Loucy (cell line): ENCODE measurements around the gene CFAP92.

Experiments used
- EZH2phosphoT487 ChIP-seq: fragments of 200-600 bp; IDR thresholded peaks from 2 replicates; pipeline ENCODE4 v1.6.1; 2018; ENCODE audit warnings: antibody characterized with exemption, mild to moderate bottlenecking, moderate library complexity, borderline replicate concordance
- TF ChIP-seq, protein P1 (sequence below): fragments of 200-600 bp; sonication (generic); conservative IDR thresholded peaks from 2 replicates; pipeline ENCODE4 v1.5.1; 2014; ENCODE audit warnings: mild to moderate bottlenecking, antibody characterized with exemption, low read length

GRCh38 chr3:128946411-128946810 lies 47.5 kb downstream of the CFAP92 start:
- TF ChIP-seq, protein P1, sequence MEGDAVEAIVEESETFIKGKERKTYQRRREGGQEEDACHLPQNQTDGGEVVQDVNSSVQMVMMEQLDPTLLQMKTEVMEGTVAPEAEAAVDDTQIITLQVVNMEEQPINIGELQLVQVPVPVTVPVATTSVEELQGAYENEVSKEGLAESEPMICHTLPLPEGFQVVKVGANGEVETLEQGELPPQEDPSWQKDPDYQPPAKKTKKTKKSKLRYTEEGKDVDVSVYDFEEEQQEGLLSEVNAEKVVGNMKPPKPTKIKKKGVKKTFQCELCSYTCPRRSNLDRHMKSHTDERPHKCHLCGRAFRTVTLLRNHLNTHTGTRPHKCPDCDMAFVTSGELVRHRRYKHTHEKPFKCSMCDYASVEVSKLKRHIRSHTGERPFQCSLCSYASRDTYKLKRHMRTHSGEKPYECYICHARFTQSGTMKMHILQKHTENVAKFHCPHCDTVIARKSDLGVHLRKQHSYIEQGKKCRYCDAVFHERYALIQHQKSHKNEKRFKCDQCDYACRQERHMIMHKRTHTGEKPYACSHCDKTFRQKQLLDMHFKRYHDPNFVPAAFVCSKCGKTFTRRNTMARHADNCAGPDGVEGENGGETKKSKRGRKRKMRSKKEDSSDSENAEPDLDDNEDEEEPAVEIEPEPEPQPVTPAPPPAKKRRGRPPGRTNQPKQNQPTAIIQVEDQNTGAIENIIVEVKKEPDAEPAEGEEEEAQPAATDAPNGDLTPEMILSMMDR = no peak
- no peak for TF ChIP-seq EZH2phosphoT487
